ENCODE data around the gene EVI5.

Gene EVI5

DNA sequence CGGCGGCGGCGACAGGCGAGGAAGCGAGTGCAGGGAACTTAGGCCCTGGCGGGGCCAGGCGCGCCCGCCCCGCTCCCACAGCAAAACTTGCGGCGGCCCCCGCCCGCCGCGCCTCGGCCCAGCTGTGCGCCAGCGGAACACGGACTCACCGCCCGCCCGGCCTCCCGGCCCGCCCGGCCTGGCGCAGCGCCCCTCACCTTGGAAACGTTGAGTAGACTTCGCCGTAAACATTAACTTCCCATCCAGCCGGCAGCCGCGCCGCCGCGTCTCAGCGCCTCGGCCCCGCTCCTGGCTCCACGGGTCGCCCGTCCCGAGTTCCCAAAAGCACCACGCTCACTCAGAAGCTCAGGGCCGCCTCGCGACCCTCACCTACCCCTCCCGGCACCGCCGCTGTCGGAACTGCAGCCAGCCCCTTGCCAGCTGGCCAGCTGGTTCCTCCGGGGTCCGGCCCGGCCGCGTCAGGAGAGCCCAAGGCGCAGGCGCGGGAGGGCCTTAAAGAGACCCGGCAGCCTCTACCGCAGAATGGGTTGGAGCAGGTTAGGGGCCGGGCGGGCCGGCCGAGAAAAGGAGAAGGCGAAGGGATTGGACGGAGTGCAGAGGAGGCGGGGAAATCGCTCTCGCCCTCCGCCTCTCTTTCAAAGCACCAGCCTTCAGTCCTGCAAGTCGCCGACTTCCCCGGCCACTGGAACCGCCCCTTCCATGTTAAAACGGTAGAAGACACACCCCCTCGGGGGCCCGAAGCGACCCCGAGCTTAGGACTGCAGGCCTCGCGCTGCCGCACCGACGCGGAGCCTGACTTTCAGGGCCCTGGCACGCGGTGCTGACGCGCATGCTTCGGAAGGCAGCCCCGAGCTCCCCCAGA is at the start of gene EVI5:
Gene EVI5 (minus strand): TSS at position 470 of the 862 bp plus-strand sequence. CDS start 48,562 bp downstream, outside the sequence.
- peak; percentile 95 for FAIRE-seq

- FAIRE-seq = no peak
These were observed 49.7 kb upstream of the EVI5 start for GRCh38 chr1:92834617-92835016.

DNA sequence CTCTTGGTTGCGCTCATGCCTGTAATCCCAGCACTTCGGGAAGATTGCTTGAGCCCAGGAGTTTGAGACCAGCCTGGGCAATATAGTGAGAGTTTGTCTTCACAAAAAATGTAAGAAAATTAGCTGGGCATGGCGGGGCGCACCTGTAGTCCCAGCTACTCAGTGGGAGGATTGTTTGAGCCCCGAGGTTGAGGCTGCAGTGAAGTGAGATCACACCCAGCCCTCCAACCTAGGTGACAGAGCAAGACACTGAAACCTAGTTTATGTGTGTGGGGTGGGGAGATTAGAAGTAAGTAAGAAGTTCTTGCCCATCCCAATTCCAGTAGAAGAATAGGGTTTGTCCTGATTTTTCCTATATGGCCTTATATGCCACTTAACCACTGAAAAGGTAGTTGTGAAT is 48.9 kb upstream of the EVI5 start:
- FAIRE-seq = no peak

DNA sequence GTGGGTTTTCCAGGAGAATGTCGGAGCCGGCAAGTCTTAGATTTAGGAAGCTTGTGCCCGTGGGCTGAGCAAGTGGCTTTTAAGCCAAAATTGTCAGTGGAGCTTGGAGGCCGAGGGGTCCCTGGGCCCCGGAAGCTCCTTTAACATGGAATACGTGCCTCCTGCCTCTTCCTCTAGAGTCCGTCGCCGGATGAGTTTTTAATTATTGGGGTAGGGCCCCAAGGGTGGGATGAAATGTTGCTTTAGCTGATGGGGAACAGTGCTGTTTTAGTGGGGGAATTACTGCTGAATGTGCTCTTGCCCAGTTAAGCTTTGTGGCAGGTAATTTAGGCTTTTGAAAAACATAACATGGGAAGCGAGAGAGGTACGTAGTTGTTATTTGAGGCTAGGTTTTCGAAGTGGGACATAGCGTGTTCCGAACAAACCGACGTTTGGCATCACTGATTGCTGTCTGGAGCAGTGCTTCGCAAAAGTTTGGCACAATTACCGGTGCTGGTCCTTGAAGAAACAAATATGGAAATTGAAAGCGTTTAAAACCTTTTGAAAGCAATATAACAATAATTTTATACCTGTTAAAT is 47.7 kb upstream of the EVI5 start:
- no peak for FAIRE-seq

DNA sequence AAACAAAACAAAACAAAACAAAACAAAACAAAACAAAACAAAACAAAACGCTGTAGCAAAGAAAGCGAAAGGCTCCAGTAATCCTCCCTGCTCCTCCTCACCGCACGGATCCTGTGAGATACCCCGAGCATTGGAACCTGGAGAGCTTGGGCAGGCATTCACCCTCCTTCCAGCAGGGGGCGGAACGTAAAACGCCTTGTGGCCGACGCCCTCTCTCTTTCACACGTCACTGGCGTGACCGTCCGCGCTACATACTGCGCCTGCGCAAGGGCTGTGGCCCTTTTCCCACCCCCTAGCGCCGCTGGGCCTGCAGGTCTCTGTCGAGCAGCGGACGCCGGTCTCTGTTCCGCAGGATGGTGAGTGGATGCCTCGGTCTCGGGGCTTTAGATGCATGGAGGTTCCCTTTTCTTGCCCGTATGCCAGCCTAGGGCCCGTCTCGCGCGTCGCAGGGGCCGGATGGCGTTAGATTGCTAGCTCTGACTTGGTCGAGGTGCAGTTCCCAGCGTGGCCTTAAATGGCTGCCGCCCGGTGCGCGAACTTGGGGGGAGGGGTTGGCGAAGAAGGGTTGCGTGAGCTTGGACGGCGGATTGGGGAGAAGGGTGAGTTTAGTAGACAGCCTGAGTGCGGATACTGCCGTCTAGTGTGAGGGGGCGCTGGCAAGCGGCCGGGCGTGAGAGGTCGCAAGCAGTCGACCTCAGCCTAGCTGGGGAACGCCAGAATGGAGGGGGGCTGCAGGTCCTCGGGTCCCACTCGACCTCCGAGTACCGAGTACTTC is 47.0 kb upstream of the EVI5 start, which contains the start of gene RPL5:
Gene RPL5 (plus strand): TSS at position 279 of the 775 bp plus-strand sequence. CDS start 75 bp downstream, at position 354.
- peak; percentile 79 for FAIRE-seq

GRCh38 chr1:92831368-92831761 is 46.5 kb upstream of the EVI5 start:
- no peak for FAIRE-seq

GRCh38 chr1:92826792-92827191 is 41.9 kb upstream of the EVI5 start:
- no peak for FAIRE-seq

DNA sequence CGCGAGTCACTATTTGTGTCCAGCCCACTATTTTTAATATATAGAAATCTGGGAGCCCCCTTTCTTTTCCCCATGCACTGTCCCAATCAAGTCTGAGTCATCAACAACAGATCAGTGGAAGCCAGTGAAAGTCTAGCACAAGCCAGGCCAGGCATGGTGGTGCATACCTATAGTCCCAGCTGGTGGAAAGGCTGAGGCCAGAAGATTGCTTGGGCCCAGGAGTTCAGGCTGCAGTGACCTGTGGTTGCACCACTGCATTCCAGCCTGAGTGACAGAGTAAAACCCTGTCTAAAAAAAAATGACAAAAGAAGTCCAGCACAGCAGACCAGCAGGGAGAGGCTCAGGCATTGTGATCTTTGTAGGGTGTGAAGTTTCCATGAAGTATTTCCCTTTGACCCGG is 38.0 kb upstream of the EVI5 start:
- no peak for FAIRE-seq

GRCh38 chr1:92820551-92820950 is 35.6 kb upstream of the EVI5 start:
- FAIRE-seq = no peak

GRCh38 chr1:92820024-92820423 is 35.1 kb upstream of the EVI5 start:
- FAIRE-seq = no peak

- no peak for FAIRE-seq
These were observed 33.3 kb upstream of the EVI5 start for GRCh38 chr1:92817986-92818764.

GRCh38 chr1:92817137-92817697 is 32.3 kb upstream of the EVI5 start:
- no peak for FAIRE-seq

GRCh38 chr1:92816732-92817131 is 31.8 kb upstream of the EVI5 start:
- FAIRE-seq = no peak

DNA sequence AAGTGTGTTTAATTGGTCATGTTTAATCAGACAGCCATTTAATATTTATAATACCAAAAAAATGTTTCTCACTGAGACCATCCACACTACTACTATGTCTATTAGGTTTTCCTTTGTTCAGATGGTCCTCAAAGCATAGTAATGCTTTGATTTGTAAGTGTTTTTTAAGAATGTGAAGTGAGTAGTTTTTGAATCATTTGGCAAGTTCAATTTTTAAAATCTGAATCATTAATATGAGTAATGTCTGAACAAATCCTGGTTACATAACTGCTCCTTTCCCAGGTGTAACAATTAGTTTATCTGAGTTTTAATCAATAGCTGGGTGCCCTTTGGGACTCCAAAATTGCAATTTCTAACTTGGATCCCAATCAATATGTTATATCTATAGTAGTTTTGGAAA is 23.5 kb upstream of the EVI5 start:
- no peak for FAIRE-seq

- no peak for FAIRE-seq
These were observed 20.3 kb upstream of the EVI5 start for GRCh38 chr1:92805216-92805615.

- FAIRE-seq = no peak
These were observed 19.9 kb upstream of the EVI5 start for GRCh38 chr1:92804721-92805201.

- FAIRE-seq = no peak
These were observed 18.4 kb upstream of the EVI5 start for GRCh38 chr1:92803140-92803887.

DNA sequence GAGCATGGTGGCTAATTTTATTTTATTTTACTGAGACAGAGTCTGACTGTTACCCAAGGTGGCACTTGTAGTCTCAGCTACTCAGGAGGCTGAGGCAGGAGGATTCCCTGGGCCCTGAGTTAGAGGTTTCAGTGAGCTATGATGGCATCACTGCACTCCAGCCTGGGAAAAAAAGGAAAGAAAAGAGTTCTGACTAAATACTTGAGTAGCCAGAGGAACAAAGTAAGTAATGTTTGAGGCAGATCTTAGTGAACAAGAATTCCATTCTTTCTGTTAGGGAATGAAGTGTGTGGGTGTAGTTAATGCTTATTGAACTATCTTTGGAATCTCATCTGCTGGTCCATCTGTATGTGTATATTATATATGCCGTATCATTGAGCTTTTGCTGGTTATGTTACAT is 13.1 kb upstream of the EVI5 start:
- FAIRE-seq = no peak

GRCh38 chr1:92797297-92797696 is 12.4 kb upstream of the EVI5 start:
- no peak for FAIRE-seq

- FAIRE-seq = no peak
These were observed 10.3 kb upstream of the EVI5 start for GRCh38 chr1:92795166-92795565.

DNA sequence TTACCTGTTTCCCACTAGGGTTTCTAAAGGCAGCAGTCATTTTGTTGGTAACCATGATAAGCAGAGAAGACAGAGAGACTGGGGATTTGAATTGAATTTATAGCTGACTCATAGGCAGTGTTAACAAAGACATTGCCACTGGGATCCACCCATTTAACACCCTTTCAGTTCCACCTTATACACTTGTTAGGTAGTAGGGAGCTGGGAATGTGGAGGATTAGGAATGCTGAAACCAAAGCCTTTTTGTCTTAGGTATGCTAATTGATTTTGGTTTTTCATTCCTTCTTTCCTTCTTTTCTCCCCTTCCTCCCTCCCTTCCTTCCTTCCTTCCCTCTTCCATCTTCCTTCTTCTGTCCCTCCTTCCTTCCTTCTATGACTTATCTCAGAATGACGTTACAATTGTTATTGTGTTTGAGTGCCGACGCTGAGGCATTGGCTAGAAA is 7.5 kb upstream of the EVI5 start:
- FAIRE-seq = no peak

All from A204.1 (cell line).